ENCODE results near the gene PLXDC2.

The PLXDC2 gene

GRCh38 chr10:20234579-20234978 is 418.3 kb downstream of the PLXDC2 start:
- DNase-seq: no peak

GRCh38 chr10:20237091-20237570 is 420.9 kb downstream of the PLXDC2 start:
- no peak for DNase-seq

GRCh38 chr10:20237586-20237985 is 421.4 kb downstream of the PLXDC2 start:
- no peak for DNase-seq

GRCh38 chr10:20240643-20241042 is 424.4 kb downstream of the PLXDC2 start:
- DNase-seq: no peak

GRCh38 chr10:20247454-20247853 is 431.2 kb downstream of the PLXDC2 start:
- DNase-seq: no peak

GRCh38 chr10:20247891-20248708 is 431.9 kb downstream of the PLXDC2 start:
- DNase-seq: no peak

GRCh38 chr10:20254078-20254477 is 437.8 kb downstream of the PLXDC2 start:
- no peak for DNase-seq

- no peak for DNase-seq
Measured at GRCh38 chr10:20254497-20254896, 438.3 kb downstream of the PLXDC2 start.

- no peak for DNase-seq
Measured at GRCh38 chr10:20256969-20257368, 440.7 kb downstream of the PLXDC2 start.

GRCh38 chr10:20257422-20257821 is 441.2 kb downstream of the PLXDC2 start:
- no peak for DNase-seq

GRCh38 chr10:20265146-20265545 is 448.9 kb downstream of the PLXDC2 start:
- DNase-seq: no peak

- DNase-seq: no peak
Measured at GRCh38 chr10:20267734-20268133, 451.5 kb downstream of the PLXDC2 start.

GRCh38 chr10:20271490-20271889 is 455.3 kb downstream of the PLXDC2 start:
- no peak for DNase-seq

GRCh38 chr10:20272608-20273007 is 456.4 kb downstream of the PLXDC2 start:
- DNase-seq: no peak

GRCh38 chr10:20274571-20274970 is 458.3 kb downstream of the PLXDC2 start:
- no peak for DNase-seq

- DNase-seq: peak; percentile 47
Measured at GRCh38 chr10:20276127-20276979, 460.1 kb downstream of the PLXDC2 start.

- DNase-seq: no peak
Measured at GRCh38 chr10:20277820-20278219, 461.6 kb downstream of the PLXDC2 start.

- DNase-seq: no peak
Measured at GRCh38 chr10:20281579-20281978, 465.3 kb downstream of the PLXDC2 start.

- no peak for DNase-seq
Measured at GRCh38 chr10:20287586-20287985, 471.4 kb downstream of the PLXDC2 start.

- DNase-seq: no peak
Measured at GRCh38 chr10:20288060-20288459, 471.8 kb downstream of the PLXDC2 start.

GRCh38 chr10:20289070-20289828 is 473.0 kb downstream of the PLXDC2 start:
- DNase-seq: no peak

- no peak for DNase-seq
Measured at GRCh38 chr10:20298417-20298816, 482.2 kb downstream of the PLXDC2 start.
